Measurements from ENCODE around the gene TECPR2. TPM values are rescaled to one million over a fixed set of nuclear protein-coding genes. Genes with fewer than 3 reads are reported as not detected.

Gene TECPR2
- total and polyA plus RNA-seq, 2 of the 13 experiments (the other 11 are each of a cell fraction or from before 2014, with no cell fraction given), result 3.5 to 5.7 TPM

- Histone ChIP-seq H3K79me2 (ENCODE audit: insufficient read depth, low read length) (peaks cover 7% of the 10 kb centered on the region), H3K27me3 (ENCODE audit: control insufficient read depth in 1 of 2, insufficient read depth in 2 of 2, low read length in 2 of 2) (no peaks in the 10 kb centered on the region; a peak in 1 of 5 replicates), H3K4me2 (ENCODE audit: low read depth, low read length) (peak overlapping the region; percentile 96), H3K4me3 (replicated peaks in 1 of 3; ENCODE audit: insufficient read depth in 1 of 3, low read depth in 2 of 3, low read length in 3 of 3) (peak overlapping the region; percentile 72 to 85 (median 74)), H3K27ac (ENCODE audit: extremely low read length, insufficient read depth, low read length) (peak overlapping the region; percentile 96), H3K9me3 (ENCODE audit: low read length) (no peaks in the 10 kb centered on the region), H3K4me1 (ENCODE audit: insufficient read depth, low read length) (peaks cover 63% of the 10 kb centered on the region), H4K20me1 (ENCODE audit: insufficient read depth, low read length) (no peaks in the 10 kb centered on the region), H2AFZ (ENCODE audit: low read length) (no peak overlapping the region), H3K36me3 (replicated peaks in 1 of 2; ENCODE audit: control insufficient read depth in 1 of 2, insufficient read depth in 2 of 2, low read length in 2 of 2) (no peaks in the 10 kb centered on the region), H3K9ac (ENCODE audit: insufficient read depth, low read depth, low read length) (peak overlapping the region; percentile 98)
- ATAC-seq, result no peak
- TF ChIP-seq ZNF24 (IDR thresholded peaks at IDR 0.05) (0 out of 2 replicates have a peak, but pooled peaks have one; percentile 28), SRY (CRISPR knock-in tag; IDR thresholded peaks at IDR 0.05) (0 out of 2 replicates have a peak, but pooled peaks have one; percentile 22), ZNF335 (CRISPR knock-in tag; IDR thresholded peaks at IDR 0.05) (no peak), CEBPB (IDR thresholded peaks at IDR 0.05; ENCODE audit: borderline replicate concordance, low read depth, low read length) (0 out of 2 replicates have a peak, but pooled peaks have one; percentile 47), EP300 (IDR thresholded peaks at IDR 0.05; ENCODE audit: low read depth in 2 of 2, low read length in 2 of 2) (no peak), EP300 (CRISPR knock-in tag; IDR thresholded peaks at IDR 0.05; ENCODE audit: borderline replicate concordance) (0 out of 2 replicates have a peak, but pooled peaks have one; percentile 9), ZNF430 (CRISPR knock-in tag; IDR thresholded peaks at IDR 0.05) (0 out of 2 replicates have a peak, but pooled peaks have one; percentile 15), ZNF646 (CRISPR knock-in tag; IDR thresholded peaks at IDR 0.05) (no peak), KLF6 (CRISPR knock-in tag; IDR thresholded peaks at IDR 0.05) (0 out of 2 replicates have a peak, but pooled peaks have one; percentile 5), MTF2 (CRISPR knock-in tag; IDR thresholded peaks at IDR 0.05; ENCODE audit: borderline replicate concordance) (0 out of 2 replicates have a peak, but pooled peaks have one; percentile 24)
- TF ChIP-seq, protein P1, sequence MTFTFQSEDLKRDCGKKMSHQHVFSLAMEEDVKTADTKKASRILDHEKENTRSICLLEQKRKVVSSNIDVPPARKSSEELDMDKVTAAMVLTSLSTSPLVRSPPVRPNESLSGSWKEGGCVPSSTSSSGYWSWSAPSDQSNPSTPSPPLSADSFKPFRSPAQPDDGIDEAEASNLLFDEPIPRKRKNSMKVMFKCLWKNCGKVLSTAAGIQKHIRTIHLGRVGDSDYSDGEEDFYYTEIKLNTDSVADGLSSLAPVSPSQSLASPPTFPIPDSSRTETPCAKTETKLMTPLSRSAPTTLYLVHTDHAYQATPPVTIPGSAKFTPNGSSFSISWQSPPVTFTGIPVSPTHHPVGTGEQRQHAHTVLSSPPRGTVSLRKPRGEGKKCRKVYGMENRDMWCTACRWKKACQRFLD (CRISPR knock-in tag; IDR thresholded peaks at IDR 0.05; ENCODE audit: borderline replicate concordance), result no peak
- TF ChIP-seq, protein P2, sequence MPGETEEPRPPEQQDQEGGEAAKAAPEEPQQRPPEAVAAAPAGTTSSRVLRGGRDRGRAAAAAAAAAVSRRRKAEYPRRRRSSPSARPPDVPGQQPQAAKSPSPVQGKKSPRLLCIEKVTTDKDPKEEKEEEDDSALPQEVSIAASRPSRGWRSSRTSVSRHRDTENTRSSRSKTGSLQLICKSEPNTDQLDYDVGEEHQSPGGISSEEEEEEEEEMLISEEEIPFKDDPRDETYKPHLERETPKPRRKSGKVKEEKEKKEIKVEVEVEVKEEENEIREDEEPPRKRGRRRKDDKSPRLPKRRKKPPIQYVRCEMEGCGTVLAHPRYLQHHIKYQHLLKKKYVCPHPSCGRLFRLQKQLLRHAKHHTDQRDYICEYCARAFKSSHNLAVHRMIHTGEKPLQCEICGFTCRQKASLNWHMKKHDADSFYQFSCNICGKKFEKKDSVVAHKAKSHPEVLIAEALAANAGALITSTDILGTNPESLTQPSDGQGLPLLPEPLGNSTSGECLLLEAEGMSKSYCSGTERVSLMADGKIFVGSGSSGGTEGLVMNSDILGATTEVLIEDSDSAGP (CRISPR knock-in tag; IDR thresholded peaks at IDR 0.05; ENCODE audit: borderline replicate concordance), result peak; percentile 23; the same call in 1 of the 2 replicates
- no peak for DNase-seq (ENCODE audit: low spot score)
- no TSS peak for BruUV-seq (replicated peaks)
- FAIRE-seq, result no peak
- POLR2A ChIA-PET, result interaction anchor here (2.8 kb wide), 1 partner anchor 14 kb away, joined by 14 read pairs; the partner anchor contains the start of gene MOK
- CTCF ChIA-PET (ENCODE audit: low intra/inter-chr PET ratio, low total read pairs), result no interaction called here
- in situ Hi-C loops (cut with HindIII; ENCODE audit: extremely low pct_ligation_motif_present, low pct_unique_long_range_greater_than_20kb) (loop anchor here (5.0 to 10.0 kb wide), 2 partner anchors 244 to 357 kb away; partner anchors contain the start of gene DYNC1H1), intact Hi-C loops (cut with micrococcal nuclease; ENCODE audit: unreplicated experiment) (loop anchor here (2.0 to 5.0 kb wide), 3 partner anchors 44 to 198 kb away; partner anchors contain the start of genes CINP and TECPR2)
- 88% methylated on average over 15 of the region's 15 CpGs for WGBS (ENCODE audit: low lambda C conversion rate)
Observed at GRCh38 chr14:102318781-102319276, 43.9 kb upstream of the TECPR2 start.
